ENCODE measurements around the gene SNX1. TPM values are rescaled to one million over a fixed set of nuclear protein-coding genes. Genes with fewer than 3 reads are reported as not detected.

The SNX1 gene
- polyA plus RNA-seq, 1 donor (not counting 4 experiments of a cell fraction or from before 2014, with no cell fraction given), result 90.2 TPM

DNA sequence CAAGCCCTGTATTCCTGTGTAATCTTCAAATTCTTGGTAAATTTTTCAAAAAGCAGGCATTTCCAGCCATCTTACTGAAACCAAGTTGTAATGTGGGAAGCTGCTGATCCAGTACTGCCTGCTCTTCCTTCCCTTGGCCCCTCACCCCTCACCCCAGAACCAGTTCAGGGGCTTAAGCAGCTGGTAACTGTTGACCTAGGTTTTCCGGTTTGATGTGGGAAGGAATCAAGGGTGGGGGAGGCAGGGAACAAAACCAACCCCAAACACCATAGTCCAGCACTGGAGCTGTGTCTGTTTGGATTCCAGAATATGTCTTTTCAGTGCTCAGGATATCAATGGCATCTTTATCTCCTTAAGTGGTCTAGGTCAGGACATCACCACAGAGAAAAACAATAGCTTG, 26.7 kb downstream of the SNX1 start:
- H3K79me2 ChIP-seq (ENCODE audit: control insufficient read depth, insufficient read depth, low read length), result no peaks in the 10 kb centered on the region
- H3K27ac ChIP-seq (ENCODE audit: control insufficient read depth, insufficient read depth, low read length), result no peak overlapping the region
- no peaks in the 10 kb centered on the region for H3K27me3 ChIP-seq (ENCODE audit: control insufficient read depth, extremely low read depth, insufficient read depth, low read length)
- FAIRE-seq (no peak), DNase-seq (ENCODE audit: low read depth, low spot score) (no peak)
- H3K4me2 ChIP-seq (ENCODE audit: control insufficient read depth, extremely low read depth, insufficient read depth, low read depth, low read length), result no peak overlapping the region
- H3K4me3 ChIP-seq (ENCODE audit: control insufficient read depth in 2 of 3, extremely low read depth in 1 of 3, insufficient read depth in 2 of 3, low read depth in 1 of 3, low read length in 3 of 3), result no peak overlapping the region
- dilution Hi-C loops (cut with MboI; ENCODE audit: extremely low pct_ligation_motif_present, low sequenced_read_pairs), result no loop called here
- H3K36me3 ChIP-seq (ENCODE audit: control insufficient read depth in 2 of 2, extremely low read depth in 1 of 2, insufficient read depth in 2 of 2, low read length in 2 of 2), result peaks cover 20 to 29% of the 10 kb centered on the region in 2 experiments
- H3K9me1 ChIP-seq (ENCODE audit: control insufficient read depth, extremely low read depth, insufficient read depth, low read length), result no peaks in the 10 kb centered on the region
- H2AFZ ChIP-seq (ENCODE audit: control insufficient read depth, low read length), result no peak overlapping the region
- H3K4me1 ChIP-seq (ENCODE audit: control insufficient read depth, extremely low read depth, insufficient read depth, low read length), result no peaks in the 10 kb centered on the region
- TF ChIP-seq, protein P1, sequence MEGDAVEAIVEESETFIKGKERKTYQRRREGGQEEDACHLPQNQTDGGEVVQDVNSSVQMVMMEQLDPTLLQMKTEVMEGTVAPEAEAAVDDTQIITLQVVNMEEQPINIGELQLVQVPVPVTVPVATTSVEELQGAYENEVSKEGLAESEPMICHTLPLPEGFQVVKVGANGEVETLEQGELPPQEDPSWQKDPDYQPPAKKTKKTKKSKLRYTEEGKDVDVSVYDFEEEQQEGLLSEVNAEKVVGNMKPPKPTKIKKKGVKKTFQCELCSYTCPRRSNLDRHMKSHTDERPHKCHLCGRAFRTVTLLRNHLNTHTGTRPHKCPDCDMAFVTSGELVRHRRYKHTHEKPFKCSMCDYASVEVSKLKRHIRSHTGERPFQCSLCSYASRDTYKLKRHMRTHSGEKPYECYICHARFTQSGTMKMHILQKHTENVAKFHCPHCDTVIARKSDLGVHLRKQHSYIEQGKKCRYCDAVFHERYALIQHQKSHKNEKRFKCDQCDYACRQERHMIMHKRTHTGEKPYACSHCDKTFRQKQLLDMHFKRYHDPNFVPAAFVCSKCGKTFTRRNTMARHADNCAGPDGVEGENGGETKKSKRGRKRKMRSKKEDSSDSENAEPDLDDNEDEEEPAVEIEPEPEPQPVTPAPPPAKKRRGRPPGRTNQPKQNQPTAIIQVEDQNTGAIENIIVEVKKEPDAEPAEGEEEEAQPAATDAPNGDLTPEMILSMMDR (optimal IDR thresholded peaks at IDR 0.05 in 1 of 3, IDR thresholded peaks at IDR 0.05 in 1 of 3, conservative IDR thresholded peaks at IDR 0.05 in 1 of 3; ENCODE audit: extremely low read depth in 1 of 3, insufficient read depth in 2 of 3, low read length in 3 of 3), result no peak
- no peak for TF ChIP-seq EZH2 (IDR thresholded peaks at IDR 0.05; ENCODE audit: low read length)
- H4K20me1 ChIP-seq (ENCODE audit: control insufficient read depth, extremely low read depth, insufficient read depth, low read length), result no peaks in the 10 kb centered on the region
- no peaks in the 10 kb centered on the region for H3K9me3 ChIP-seq (ENCODE audit: control insufficient read depth, low read depth, low read length)
- H3K9ac ChIP-seq (ENCODE audit: control insufficient read depth, extremely low read depth, insufficient read depth, low read length), result no peak overlapping the region

DNA sequence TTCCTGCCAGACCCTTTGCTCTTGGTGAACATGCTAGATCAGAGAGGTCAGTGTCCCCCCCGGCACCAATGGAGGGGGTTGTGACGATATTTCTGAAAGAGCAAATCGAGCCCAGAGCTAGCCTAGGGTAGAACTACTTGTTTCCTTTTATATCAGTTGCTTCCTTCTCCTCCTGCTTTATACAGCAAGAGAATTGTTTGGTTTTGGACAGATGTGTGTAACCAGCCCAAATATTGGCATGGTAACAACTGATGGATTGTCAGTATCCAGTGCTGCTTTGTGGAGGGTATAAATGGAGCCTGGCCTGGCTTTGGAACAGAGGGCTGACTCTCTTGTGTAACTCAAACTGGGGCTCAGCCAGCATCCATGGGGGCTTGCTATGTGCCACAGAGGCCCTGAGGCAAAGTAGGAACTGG, 27.2 kb downstream of the SNX1 start:
- Histone ChIP-seq H3K36me3 (ENCODE audit: control insufficient read depth in 2 of 2, extremely low read depth in 1 of 2, insufficient read depth in 2 of 2, low read length in 2 of 2) (peaks cover 25 to 32% of the 10 kb centered on the region in 2 experiments), H3K4me3 (ENCODE audit: control insufficient read depth in 2 of 3, extremely low read depth in 1 of 3, insufficient read depth in 2 of 3, low read depth in 1 of 3, low read length in 3 of 3) (no peak overlapping the region), H2AFZ (ENCODE audit: control insufficient read depth, low read length) (no peak overlapping the region), H3K27me3 (ENCODE audit: control insufficient read depth, extremely low read depth, insufficient read depth, low read length) (no peaks in the 10 kb centered on the region), H4K20me1 (ENCODE audit: control insufficient read depth, extremely low read depth, insufficient read depth, low read length) (no peaks in the 10 kb centered on the region), H3K9me1 (ENCODE audit: control insufficient read depth, extremely low read depth, insufficient read depth, low read length) (no peaks in the 10 kb centered on the region), H3K4me1 (ENCODE audit: control insufficient read depth, extremely low read depth, insufficient read depth, low read length) (no peaks in the 10 kb centered on the region), H3K9me3 (ENCODE audit: control insufficient read depth, low read depth, low read length) (no peaks in the 10 kb centered on the region), H3K27ac (ENCODE audit: control insufficient read depth, insufficient read depth, low read length) (no peak overlapping the region), H3K4me2 (ENCODE audit: control insufficient read depth, extremely low read depth, insufficient read depth, low read depth, low read length) (no peak overlapping the region), H3K79me2 (ENCODE audit: control insufficient read depth, insufficient read depth, low read length) (no peaks in the 10 kb centered on the region), H3K9ac (ENCODE audit: control insufficient read depth, extremely low read depth, insufficient read depth, low read length) (no peak overlapping the region)
- FAIRE-seq (no peak), DNase-seq (ENCODE audit: low read depth, low spot score) (no peak)
- no peak for TF ChIP-seq EZH2 (IDR thresholded peaks at IDR 0.05; ENCODE audit: low read length)
- TF ChIP-seq, protein P1 (optimal IDR thresholded peaks at IDR 0.05 in 1 of 3, IDR thresholded peaks at IDR 0.05 in 1 of 3, conservative IDR thresholded peaks at IDR 0.05 in 1 of 3; ENCODE audit: extremely low read depth in 1 of 3, insufficient read depth in 2 of 3, low read length in 3 of 3), result no peak
- dilution Hi-C loops (cut with MboI; ENCODE audit: extremely low pct_ligation_motif_present, low sequenced_read_pairs), result no loop called here

All from keratinocyte (primary cell).